H1 (cell line): Measurements from ENCODE around the gene ZHX3. TPM values are rescaled to one million over a fixed set of nuclear protein-coding genes. Genes with fewer than 3 reads are reported as not detected.

Source experiments
- CTBP2 ChIP-seq: IDR thresholded peaks from 2 replicates; pipeline ENCODE4 v1.7.0; 2011; ENCODE audit warnings: borderline replicate concordance, mild to moderate bottlenecking, moderate library complexity, mixed read lengths, low read length; ENCODE audit not compliant: insufficient read depth, insufficient read length
- JUND ChIP-seq: IDR thresholded peaks from 2 replicates; pipeline ENCODE4 v1.6.1; 2011; ENCODE audit warnings: mild to moderate bottlenecking, improper control_type of control experiment, low read length
- MAX ChIP-seq: IDR thresholded peaks from 2 replicates; pipeline ENCODE4 v1.6.1; 2012; ENCODE audit warnings: inconsistent platforms
- POLR2AphosphoS5 ChIP-seq: IDR thresholded peaks from 2 replicates; pipeline ENCODE4 v1.6.1; 2011; ENCODE audit warnings: low read depth, low read length
- RAD21 ChIP-seq, 2 experiments: IDR thresholded peaks in 1 of 2; conservative IDR thresholded peaks in 1 of 2; 2 replicates each; pipeline ENCODE4 v1.6.1; 2011; ENCODE audit warnings: low read depth in 2 of 2, low read length in 2 of 2, improper control_type of control experiment in 1 of 2, inconsistent platforms in 1 of 2, mild to moderate bottlenecking in 1 of 2, moderate library complexity in 1 of 2
- SP1 ChIP-seq: IDR thresholded peaks from 2 replicates; pipeline ENCODE4 v1.6.1; 2011; ENCODE audit warnings: low read depth, low read length
- SUZ12 ChIP-seq: fragments of 200-600 bp; sonication (generic); IDR thresholded peaks from 2 replicates; pipeline ENCODE4 v1.6.1; 2012; ENCODE audit warnings: mild to moderate bottlenecking, inconsistent platforms, low read length, moderate library complexity, mixed read lengths
- polyA plus RNA-seq, 7 experiments: library from polyadenylated mRNA; depleted of rRNA in 3 of 7; stranded (reverse) in 5 of 7; unstranded in 2 of 7; fragments of >200 nt in 5 of 7; fragments of 200-250 nt in 2 of 7; gene quantifications; 1 replicate in 5 of 7; 2 replicates in 1 of 7; 4 replicates in 1 of 7; pipeline versions ENCODE4 v1.2.1 to v1.2.3, GENCODE V29; 2011 to 2013; ENCODE audit warnings: missing spikeins in 2 of 7, mixed read lengths in 2 of 7
- total RNA-seq: library from RNA; stranded (reverse); fragmentation: NEBNext Ultra II Directional; extraction: Animal tissue kit (Norgen Biotek cat#: 25700); gene quantifications from 2 replicates; pipeline ENCODE4 v1.2.1, GENCODE V29; 2021

Gene ZHX3
- total and polyA plus RNA-seq, 2 of the 8 experiments (the other 6 are each of a cell fraction or from before 2014, with no cell fraction given) = 1.00 to 7.8 TPM

DNA sequence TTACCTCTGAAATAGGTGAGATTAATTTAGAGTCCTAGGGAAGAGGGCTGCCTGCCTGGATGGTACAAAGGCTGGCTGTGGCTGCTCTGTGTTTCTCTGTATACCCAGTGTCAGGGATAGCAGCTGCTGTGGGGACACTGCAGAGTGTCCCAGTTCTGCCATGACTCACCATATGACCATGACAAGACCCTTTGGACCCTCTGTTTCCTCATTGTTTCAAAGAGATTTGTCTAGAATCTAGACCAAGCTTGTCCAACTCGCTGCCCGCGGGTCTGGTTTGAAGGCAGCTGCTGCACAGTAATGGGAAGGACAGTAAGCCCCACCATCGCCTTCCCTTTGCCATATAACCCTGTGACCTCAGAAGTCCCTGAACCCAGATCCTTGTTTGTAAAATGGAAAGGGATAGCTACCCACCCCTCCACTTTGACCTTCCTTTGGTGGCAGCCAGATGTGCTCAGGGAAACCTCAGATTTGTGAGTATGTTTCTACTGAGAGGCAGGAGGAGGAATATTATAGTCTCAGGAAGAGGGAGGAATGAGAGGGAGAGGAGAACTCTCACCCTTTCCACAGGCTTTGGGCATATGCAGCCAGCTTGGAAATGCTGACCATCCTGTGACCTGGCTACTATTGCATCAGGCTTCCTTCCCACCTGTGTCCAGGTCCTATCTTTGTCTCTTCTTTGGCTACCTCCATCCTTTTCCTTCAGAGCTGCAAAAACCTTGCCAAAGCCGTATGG, 166.2 kb downstream of the ZHX3 start (continued):
- TF ChIP-seq SP1 (no peak), JUND (no peak), MAX (no peak), RAD21 (IDR thresholded peaks at IDR 0.05 in 1 of 2, conservative IDR thresholded peaks at IDR 0.05 in 1 of 2; ENCODE audit: low read depth in 2 of 2, low read length in 2 of 2) (no peak), SUZ12 (no peak), CTBP2 (no peak), POLR2AphosphoS5 (no peak)
